ENCODE data around the gene IGFBP3. TPM values are rescaled to one million over a fixed set of nuclear protein-coding genes. Genes with fewer than 3 reads are reported as not detected.

The IGFBP3 gene
- total and polyA plus RNA-seq, 2 of the 13 experiments (the other 11 are each of a cell fraction or from before 2014, with no cell fraction given), result 57.5 TPM; not detected in 1

- TF ChIP-seq ZNF800 (CRISPR knock-in tag; IDR thresholded peaks at IDR 0.05) (peak; percentile 83; the same call in 1 of the 2 replicates), ZBTB7A (CRISPR knock-in tag; IDR thresholded peaks at IDR 0.05) (no peak), KDM1A (CRISPR knock-in tag; IDR thresholded peaks at IDR 0.05) (no peak), THRA (CRISPR knock-in tag; IDR thresholded peaks at IDR 0.05; ENCODE audit: borderline replicate concordance) (no peak), ZNF350 (CRISPR knock-in tag; IDR thresholded peaks at IDR 0.05; ENCODE audit: borderline replicate concordance, low read depth) (peak; percentile 77), TBP (CRISPR knock-in tag; IDR thresholded peaks at IDR 0.05) (peak; percentile 79; the same call in 1 of the 2 replicates), HNRNPLL (IDR thresholded peaks at IDR 0.05; ENCODE audit: low read depth, low read length, poor library complexity, severe bottlenecking) (no peak), TRIM22 (IDR thresholded peaks at IDR 0.05) (no peak), FOXA3 (CRISPR knock-in tag; IDR thresholded peaks at IDR 0.05) (peak; percentile 58), LCORL (IDR thresholded peaks at IDR 0.05) (no peak), LCORL (CRISPR knock-in tag; IDR thresholded peaks at IDR 0.05) (no peak), TOPORS (CRISPR knock-in tag; IDR thresholded peaks at IDR 0.05) (no peak), FOXK2 (IDR thresholded peaks at IDR 0.05) (no peak), ZSCAN12 (CRISPR knock-in tag; IDR thresholded peaks at IDR 0.05) (peak; percentile 94), POLR2G (IDR thresholded peaks at IDR 0.05; ENCODE audit: low read depth, low read length) (peak; percentile 66), THYN1 (CRISPR knock-in tag; IDR thresholded peaks at IDR 0.05; ENCODE audit: borderline replicate concordance, low read depth) (no peak; the same call in 1 of the 2 replicates), ZNF510 (CRISPR knock-in tag; IDR thresholded peaks at IDR 0.05; ENCODE audit: low read depth) (0 out of 2 replicates have a peak, but pooled peaks have one; percentile 60), ZNF160 (CRISPR knock-in tag; IDR thresholded peaks at IDR 0.05) (peak; percentile 77; the same call in 1 of the 2 replicates), ZNF180 (CRISPR knock-in tag; IDR thresholded peaks at IDR 0.05; ENCODE audit: borderline replicate concordance, low read depth) (no peak), ARID5B (CRISPR knock-in tag; IDR thresholded peaks at IDR 0.05) (peak; percentile 35), MATR3 (CRISPR knock-in tag; IDR thresholded peaks at IDR 0.05) (no peak), ZNF773 (CRISPR knock-in tag; IDR thresholded peaks at IDR 0.05; ENCODE audit: borderline replicate concordance) (0 out of 2 replicates have a peak, but pooled peaks have one; percentile 80), KAT8 (CRISPR knock-in tag; IDR thresholded peaks at IDR 0.05) (peak; percentile 15; the same call in 1 of the 2 replicates)
These were observed 28.6 kb downstream of the IGFBP3 start (continued) for GRCh38 chr7:45892407-45893035.

Data from HepG2 (cell line).